Osteocyte (in vitro differentiated cells): ENCODE results near the gene KCTD11. TPM values are rescaled to one million over a fixed set of nuclear protein-coding genes. Genes with fewer than 3 reads are reported as not detected.

Source experiments
- DNase-seq: peaks from one replicate; pipeline ENCODE4 v3.0.0; 2021; ENCODE audit warnings: mixed read lengths; ENCODE audit not compliant: unreplicated experiment; ENCODE audit errors: extremely low spot score
- H3K27ac Mint-ChIP-seq: one replicate; pipeline ENCODE4 v1.8.0; 2021; ENCODE audit warnings: mild to moderate bottlenecking, mixed read lengths; ENCODE audit not compliant: unreplicated experiment
- H3K27me3 Mint-ChIP-seq: one replicate; pipeline ENCODE4 v1.8.0; 2021; ENCODE audit warnings: mixed read lengths; ENCODE audit not compliant: unreplicated experiment
- H3K36me3 Mint-ChIP-seq: one replicate; pipeline ENCODE4 v1.8.0; 2021; ENCODE audit warnings: mixed read lengths; ENCODE audit not compliant: unreplicated experiment
- H3K4me1 Mint-ChIP-seq: one replicate; pipeline ENCODE4 v1.8.0; 2021; ENCODE audit warnings: mixed read lengths; ENCODE audit not compliant: unreplicated experiment
- H3K4me3 Mint-ChIP-seq: one replicate; pipeline ENCODE4 v1.8.0; 2021; ENCODE audit warnings: mild to moderate bottlenecking, moderate library complexity, mixed read lengths; ENCODE audit not compliant: unreplicated experiment
- H3K9me3 Mint-ChIP-seq: one replicate; pipeline ENCODE4 v1.8.0; 2021; ENCODE audit warnings: mixed read lengths; ENCODE audit not compliant: unreplicated experiment
- total RNA-seq: library from RNA; stranded (reverse); gene quantifications from 2 replicates; pipeline ENCODE4 v1.2.1, GENCODE V29; 2021
- TF ChIP-seq, protein P1 (sequence below): fragments of 200-600 bp; sonication (generic); IDR thresholded peaks from 2 replicates; pipeline ENCODE4 v1.5.0; 2021; ENCODE audit warnings: antibody characterized with exemption, mild to moderate bottlenecking, moderate library complexity

KCTD11 gene
- total RNA-seq, 1 donor from 2014 or later, result 12.7 TPM

DNA sequence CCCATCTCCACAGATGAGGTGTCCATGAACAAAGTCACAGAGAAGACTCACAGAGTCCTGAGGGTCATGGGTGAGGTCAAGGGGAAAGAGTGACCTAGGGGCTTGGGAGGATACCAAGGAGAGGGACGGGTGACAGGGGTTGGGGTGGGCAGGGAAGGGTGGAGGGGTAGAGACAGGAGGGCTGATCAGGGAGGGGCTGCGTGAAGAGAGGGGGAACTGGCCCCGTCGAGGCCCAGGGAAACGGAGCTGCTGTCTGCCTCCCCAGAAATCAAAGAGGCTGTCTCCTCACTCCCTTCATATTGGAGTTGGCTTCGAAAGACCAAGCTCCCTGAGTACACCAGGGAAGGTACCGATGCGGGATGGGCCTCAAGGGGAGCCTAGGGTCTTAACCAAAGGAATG, 3.6 kb downstream of the KCTD11 start:
- H3K4me1 Mint-ChIP-seq, result peaks cover 38% of the 10 kb centered on the region
- H3K9me3 Mint-ChIP-seq, result no peaks in the 10 kb centered on the region
- TF ChIP-seq, protein P1, sequence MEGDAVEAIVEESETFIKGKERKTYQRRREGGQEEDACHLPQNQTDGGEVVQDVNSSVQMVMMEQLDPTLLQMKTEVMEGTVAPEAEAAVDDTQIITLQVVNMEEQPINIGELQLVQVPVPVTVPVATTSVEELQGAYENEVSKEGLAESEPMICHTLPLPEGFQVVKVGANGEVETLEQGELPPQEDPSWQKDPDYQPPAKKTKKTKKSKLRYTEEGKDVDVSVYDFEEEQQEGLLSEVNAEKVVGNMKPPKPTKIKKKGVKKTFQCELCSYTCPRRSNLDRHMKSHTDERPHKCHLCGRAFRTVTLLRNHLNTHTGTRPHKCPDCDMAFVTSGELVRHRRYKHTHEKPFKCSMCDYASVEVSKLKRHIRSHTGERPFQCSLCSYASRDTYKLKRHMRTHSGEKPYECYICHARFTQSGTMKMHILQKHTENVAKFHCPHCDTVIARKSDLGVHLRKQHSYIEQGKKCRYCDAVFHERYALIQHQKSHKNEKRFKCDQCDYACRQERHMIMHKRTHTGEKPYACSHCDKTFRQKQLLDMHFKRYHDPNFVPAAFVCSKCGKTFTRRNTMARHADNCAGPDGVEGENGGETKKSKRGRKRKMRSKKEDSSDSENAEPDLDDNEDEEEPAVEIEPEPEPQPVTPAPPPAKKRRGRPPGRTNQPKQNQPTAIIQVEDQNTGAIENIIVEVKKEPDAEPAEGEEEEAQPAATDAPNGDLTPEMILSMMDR, result no peak
- H3K27me3 Mint-ChIP-seq, result no peaks in the 10 kb centered on the region
- no peak for DNase-seq
- peak overlapping the region; percentile 11 for H3K27ac Mint-ChIP-seq
- H3K36me3 Mint-ChIP-seq, result no peaks in the 10 kb centered on the region
- no peak overlapping the region for H3K4me3 Mint-ChIP-seq

DNA sequence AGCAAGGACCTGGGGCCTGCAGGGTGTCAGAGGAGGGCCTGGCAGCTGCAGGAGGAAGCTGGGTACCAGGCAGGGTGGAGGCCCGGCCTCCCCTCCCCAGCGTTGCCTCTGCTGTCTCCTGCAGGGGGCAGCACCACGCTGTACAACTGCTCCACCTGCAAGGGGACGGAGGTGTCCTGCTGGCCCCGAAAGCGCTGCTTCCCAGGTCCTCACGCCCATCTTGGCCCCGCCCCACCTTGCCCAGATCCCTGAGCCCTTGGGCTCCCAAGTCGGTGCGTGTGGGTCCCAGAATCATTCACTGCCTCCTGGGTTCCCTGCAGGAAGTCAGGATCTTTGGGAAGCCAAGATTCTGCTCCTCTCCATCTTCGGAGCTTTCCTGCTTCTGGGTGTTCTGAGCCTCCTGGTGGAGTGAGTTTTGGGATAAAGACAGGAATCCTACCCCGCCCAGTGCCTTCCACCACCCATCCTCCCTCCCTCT, 4.1 kb downstream of the KCTD11 start:
- no peaks in the 10 kb centered on the region for H3K36me3 Mint-ChIP-seq
- TF ChIP-seq, protein P1, result peak; percentile 92
- H3K9me3 Mint-ChIP-seq, result no peaks in the 10 kb centered on the region
- DNase-seq, result peak; percentile 91
- no peak overlapping the region for H3K27ac Mint-ChIP-seq
- no peaks in the 10 kb centered on the region for H3K27me3 Mint-ChIP-seq
- H3K4me3 Mint-ChIP-seq, result no peak overlapping the region
- peaks cover 38% of the 10 kb centered on the region for H3K4me1 Mint-ChIP-seq

DNA sequence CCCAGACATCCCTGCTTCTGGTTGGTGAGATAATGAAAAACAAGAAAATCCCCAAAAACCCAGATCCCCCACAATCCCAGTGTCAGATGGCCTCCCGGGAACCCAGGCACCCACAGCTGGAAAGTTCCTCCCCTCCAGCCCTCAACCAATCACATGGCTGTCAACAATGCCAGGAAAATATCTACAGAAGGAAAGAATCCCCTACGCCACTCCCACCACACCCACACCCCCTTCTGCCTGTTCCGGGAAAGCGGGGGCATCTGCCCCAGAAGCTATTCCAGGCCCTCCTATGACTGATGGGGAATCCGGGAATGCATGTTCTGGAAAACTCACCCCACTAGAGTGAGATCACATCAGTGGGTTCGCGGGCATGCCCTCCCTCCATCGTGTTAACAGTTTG, 4.8 kb downstream of the KCTD11 start:
- TF ChIP-seq, protein P1, result no peak
- H3K4me1 Mint-ChIP-seq, result peaks cover 36% of the 10 kb centered on the region
- no peak overlapping the region for H3K4me3 Mint-ChIP-seq
- DNase-seq, result no peak
- no peaks in the 10 kb centered on the region for H3K9me3 Mint-ChIP-seq
- H3K36me3 Mint-ChIP-seq, result no peaks in the 10 kb centered on the region
- H3K27me3 Mint-ChIP-seq, result no peaks in the 10 kb centered on the region
- no peak overlapping the region for H3K27ac Mint-ChIP-seq

DNA sequence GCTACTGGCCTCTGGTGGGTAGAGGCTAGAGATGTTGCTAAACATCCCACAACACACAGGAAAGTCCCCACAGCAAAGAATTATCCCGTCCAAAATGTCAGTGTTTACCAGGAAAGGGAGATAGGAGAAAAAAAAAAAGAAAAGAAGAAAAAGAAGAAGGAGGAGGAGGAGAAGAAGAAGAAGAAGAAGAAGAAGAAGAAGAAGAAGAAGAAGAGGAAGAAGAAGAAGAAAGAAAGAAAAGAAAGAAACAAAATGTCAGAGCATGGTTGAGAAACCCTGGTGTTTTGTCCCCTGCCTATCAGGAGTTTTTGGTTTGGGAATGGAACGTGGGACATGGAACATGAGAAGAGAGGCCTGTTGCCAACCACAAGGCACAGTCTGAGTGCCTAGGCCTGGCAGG, 5.4 kb downstream of the KCTD11 start:
- Mint-ChIP-seq H3K36me3 (no peaks in the 10 kb centered on the region), H3K4me1 (peaks cover 34% of the 10 kb centered on the region), H3K27me3 (no peaks in the 10 kb centered on the region), H3K27ac (no peak overlapping the region), H3K9me3 (no peaks in the 10 kb centered on the region), H3K4me3 (no peak overlapping the region)
- DNase-seq, result no peak
- TF ChIP-seq, protein P1, result no peak

DNA sequence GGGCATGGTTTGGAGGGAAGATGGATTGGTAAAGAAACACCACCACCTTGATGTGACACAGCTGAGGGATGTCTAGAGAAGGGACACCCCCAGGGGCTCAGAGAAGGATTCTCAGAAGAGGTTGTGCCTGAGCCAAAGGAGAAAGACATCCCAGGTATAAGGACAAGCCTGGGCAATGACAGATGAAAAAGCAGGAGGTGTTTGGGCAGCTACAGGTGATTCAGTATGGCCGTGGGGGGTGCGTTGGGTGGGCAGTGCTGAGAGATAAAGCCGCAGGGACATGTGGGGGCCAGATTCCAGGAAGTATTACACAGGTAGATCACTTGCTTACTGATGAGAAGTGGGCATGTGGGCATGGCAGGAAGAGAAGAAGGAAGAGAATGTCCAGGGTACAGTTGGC, 9.9 kb downstream of the KCTD11 start:
- H3K27me3 Mint-ChIP-seq, result peaks cover 2% of the 10 kb centered on the region
- H3K4me1 Mint-ChIP-seq, result no peaks in the 10 kb centered on the region
- no peak for DNase-seq
- H3K9me3 Mint-ChIP-seq, result no peaks in the 10 kb centered on the region
- no peak overlapping the region for H3K4me3 Mint-ChIP-seq
- H3K27ac Mint-ChIP-seq, result no peak overlapping the region
- no peaks in the 10 kb centered on the region for H3K36me3 Mint-ChIP-seq
- TF ChIP-seq, protein P1, result no peak
